SK-N-SH treated with all-trans-retinoic acid at 6 μM for 48 hours (cell line): Measurements from ENCODE around the gene MAML2.

Experiments used
- ATAC-seq: fragments of 200-7000 bp; cut with Tn5 transposase; 3 replicates; pipeline ENCODE4 v1.9.1; 2020; ENCODE audit warnings: mild to moderate bottlenecking, moderate library complexity
- ARNTL ChIP-seq: fragments of 450-650 bp; formaldehyde crosslinking; IDR thresholded peaks from 2 replicates; pipeline ENCODE4 v1.5.0; 2020; ENCODE audit warnings: low read depth, mild to moderate bottlenecking, moderate library complexity, borderline replicate concordance
- BACH2 ChIP-seq: fragments of 250-450 bp; sonication (Bioruptor Pico); IDR thresholded peaks from 2 replicates; pipeline ENCODE4 v1.9.0; 2021; ENCODE audit warnings: mild to moderate bottlenecking, borderline replicate concordance
- CSDC2 ChIP-seq: fragments of 250-450 bp; sonication (Bioruptor Pico); IDR thresholded peaks from 2 replicates; pipeline ENCODE4 v1.5.0; 2020; ENCODE audit warnings: mild to moderate bottlenecking, moderate library complexity
- ESRRG ChIP-seq: fragments of 250-450 bp; sonication (Bioruptor Pico); IDR thresholded peaks from 2 replicates; pipeline ENCODE4 v1.6.1; 2021; ENCODE audit warnings: mild to moderate bottlenecking
- GLIS3 ChIP-seq: fragments of 250-450 bp; sonication (Bioruptor Pico); IDR thresholded peaks from 2 replicates; pipeline ENCODE4 v1.5.0; 2020; ENCODE audit warnings: mild to moderate bottlenecking, moderate library complexity
- ISL1 ChIP-seq: fragments of 250-450 bp; sonication (Bioruptor Pico); IDR thresholded peaks from 2 replicates; pipeline ENCODE4 v2.1.2; 2022; ENCODE audit warnings: mild to moderate bottlenecking, moderate library complexity
- OSR1 ChIP-seq: fragments of 250-450 bp; sonication (Bioruptor Pico); IDR thresholded peaks from 2 replicates; pipeline ENCODE4 v1.8.0; 2022; ENCODE audit warnings: moderate library complexity, mild to moderate bottlenecking, inconsistent platforms
- PPARA ChIP-seq: fragments of 250-450 bp; sonication (Bioruptor Pico); IDR thresholded peaks from 2 replicates; pipeline ENCODE4 v1.5.0; 2020; ENCODE audit warnings: mild to moderate bottlenecking, borderline replicate concordance
- RARB ChIP-seq: fragments of 250-450 bp; sonication (Bioruptor Pico); IDR thresholded peaks from 2 replicates; pipeline ENCODE4 v1.8.0; 2021; ENCODE audit warnings: mild to moderate bottlenecking, moderate library complexity
- SNAI2 ChIP-seq: fragments of 250-450 bp; sonication (Bioruptor Pico); IDR thresholded peaks from 2 replicates; pipeline ENCODE4 v1.5.0; 2020; ENCODE audit warnings: mild to moderate bottlenecking, moderate library complexity
- TCF4 ChIP-seq: fragments of 250-450 bp; sonication (Bioruptor Pico); IDR thresholded peaks from 2 replicates; pipeline ENCODE4 v1.8.0; 2021; ENCODE audit warnings: mild to moderate bottlenecking, moderate library complexity, borderline replicate concordance
- TOX ChIP-seq: fragments of 250-450 bp; sonication (Bioruptor Pico); IDR thresholded peaks from 2 replicates; pipeline ENCODE4 v1.8.0; 2021; ENCODE audit warnings: mild to moderate bottlenecking, moderate library complexity, borderline replicate concordance
- ZC3H10 ChIP-seq: fragments of 250-450 bp; sonication (Bioruptor Pico); IDR thresholded peaks from 2 replicates; pipeline ENCODE4 v1.5.1; 2021; ENCODE audit warnings: mild to moderate bottlenecking, moderate library complexity
- ZFP3 ChIP-seq: fragments of 250-450 bp; sonication (Bioruptor Pico); IDR thresholded peaks from 2 replicates; pipeline ENCODE4 v1.5.0; 2020; ENCODE audit warnings: mild to moderate bottlenecking, moderate library complexity
- ZFP30 ChIP-seq: fragments of 450-650 bp; formaldehyde crosslinking; IDR thresholded peaks from 2 replicates; pipeline ENCODE4 v1.5.0; 2022; ENCODE audit warnings: mild to moderate bottlenecking, moderate library complexity
- ZNF565 ChIP-seq: fragments of 450-650 bp; formaldehyde crosslinking; conservative IDR thresholded peaks from 2 replicates; pipeline ENCODE4 v1.5.0; 2020; ENCODE audit warnings: low read depth, mild to moderate bottlenecking, moderate library complexity
- TF ChIP-seq, protein P1 (sequence below): fragments of 250-450 bp; sonication (Bioruptor Pico); IDR thresholded peaks from 2 replicates; pipeline ENCODE4 v1.5.1; 2021; ENCODE audit warnings: mild to moderate bottlenecking, moderate library complexity
- TF ChIP-seq, protein P2 (sequence below): fragments of 250-450 bp; sonication (Bioruptor Pico); IDR thresholded peaks from 2 replicates; pipeline ENCODE4 v1.8.0; 2021; ENCODE audit warnings: low read depth, mild to moderate bottlenecking, moderate library complexity, borderline replicate concordance
- TF ChIP-seq, protein P3 (sequence below): fragments of 250-450 bp; sonication (Bioruptor Pico); IDR thresholded peaks from 2 replicates; pipeline ENCODE4 v1.8.0; 2020; ENCODE audit warnings: mild to moderate bottlenecking, moderate library complexity, borderline replicate concordance
- TF ChIP-seq, protein P4 (sequence below): fragments of 250-450 bp; sonication (Bioruptor Pico); IDR thresholded peaks from 2 replicates; pipeline ENCODE4 v1.5.1; 2020; ENCODE audit warnings: low read depth, mild to moderate bottlenecking, moderate library complexity

MAML2 gene

DNA sequence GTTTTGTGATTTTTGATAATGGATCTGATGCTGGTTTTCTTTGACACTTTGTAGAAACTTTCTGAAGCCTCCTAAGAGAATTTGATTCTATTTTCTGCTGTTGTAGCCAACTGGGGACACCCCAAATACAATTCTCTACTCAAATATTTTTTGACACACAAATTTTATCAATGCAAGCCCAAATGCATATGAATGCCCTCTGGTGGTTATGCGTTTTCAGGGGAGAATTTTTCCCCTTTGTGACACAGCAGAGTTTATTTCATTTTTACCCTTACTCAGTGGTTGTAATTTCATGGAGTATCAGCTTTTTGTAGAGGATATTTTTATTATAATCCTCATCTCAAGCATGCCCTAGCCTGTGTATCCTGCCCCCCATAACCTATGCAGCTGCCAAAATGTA, 374.4 kb downstream of the MAML2 start:
- ATAC-seq: no peak
- no peak for TF ChIP-seq SNAI2 (CRISPR knock-in tag)
- TF ChIP-seq, protein P1, sequence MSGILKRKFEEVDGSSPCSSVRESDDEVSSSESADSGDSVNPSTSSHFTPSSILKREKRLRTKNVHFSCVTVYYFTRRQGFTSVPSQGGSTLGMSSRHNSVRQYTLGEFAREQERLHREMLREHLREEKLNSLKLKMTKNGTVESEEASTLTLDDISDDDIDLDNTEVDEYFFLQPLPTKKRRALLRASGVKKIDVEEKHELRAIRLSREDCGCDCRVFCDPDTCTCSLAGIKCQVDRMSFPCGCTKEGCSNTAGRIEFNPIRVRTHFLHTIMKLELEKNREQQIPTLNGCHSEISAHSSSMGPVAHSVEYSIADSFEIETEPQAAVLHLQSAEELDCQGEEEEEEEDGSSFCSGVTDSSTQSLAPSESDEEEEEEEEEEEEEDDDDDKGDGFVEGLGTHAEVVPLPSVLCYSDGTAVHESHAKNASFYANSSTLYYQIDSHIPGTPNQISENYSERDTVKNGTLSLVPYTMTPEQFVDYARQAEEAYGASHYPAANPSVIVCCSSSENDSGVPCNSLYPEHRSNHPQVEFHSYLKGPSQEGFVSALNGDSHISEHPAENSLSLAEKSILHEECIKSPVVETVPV (CRISPR knock-in tag): no peak
- TF ChIP-seq TCF4: no peak
- TF ChIP-seq, protein P2, sequence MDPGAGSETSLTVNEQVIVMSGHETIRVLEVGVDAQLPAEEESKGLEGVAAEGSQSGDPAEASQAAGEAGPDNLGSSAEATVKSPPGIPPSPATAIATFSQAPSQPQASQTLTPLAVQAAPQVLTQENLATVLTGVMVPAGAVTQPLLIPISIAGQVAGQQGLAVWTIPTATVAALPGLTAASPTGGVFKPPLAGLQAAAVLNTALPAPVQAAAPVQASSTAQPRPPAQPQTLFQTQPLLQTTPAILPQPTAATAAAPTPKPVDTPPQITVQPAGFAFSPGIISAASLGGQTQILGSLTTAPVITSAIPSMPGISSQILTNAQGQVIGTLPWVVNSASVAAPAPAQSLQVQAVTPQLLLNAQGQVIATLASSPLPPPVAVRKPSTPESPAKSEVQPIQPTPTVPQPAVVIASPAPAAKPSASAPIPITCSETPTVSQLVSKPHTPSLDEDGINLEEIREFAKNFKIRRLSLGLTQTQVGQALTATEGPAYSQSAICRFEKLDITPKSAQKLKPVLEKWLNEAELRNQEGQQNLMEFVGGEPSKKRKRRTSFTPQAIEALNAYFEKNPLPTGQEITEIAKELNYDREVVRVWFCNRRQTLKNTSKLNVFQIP: no peak
- no peak for TF ChIP-seq BACH2 (CRISPR knock-in tag)
- no peak for TF ChIP-seq ESRRG
- TF ChIP-seq TOX (CRISPR knock-in tag): no peak
- no peak for TF ChIP-seq GLIS3 (CRISPR knock-in tag)
- no peak for TF ChIP-seq ZFP30 (CRISPR knock-in tag)
- no peak for TF ChIP-seq ZNF565
- TF ChIP-seq ISL1 (CRISPR knock-in tag): no peak
- no peak for TF ChIP-seq OSR1 (CRISPR knock-in tag)
- TF ChIP-seq ARNTL (CRISPR knock-in tag): no peak
- TF ChIP-seq PPARA (CRISPR knock-in tag): no peak
- TF ChIP-seq, protein P3, sequence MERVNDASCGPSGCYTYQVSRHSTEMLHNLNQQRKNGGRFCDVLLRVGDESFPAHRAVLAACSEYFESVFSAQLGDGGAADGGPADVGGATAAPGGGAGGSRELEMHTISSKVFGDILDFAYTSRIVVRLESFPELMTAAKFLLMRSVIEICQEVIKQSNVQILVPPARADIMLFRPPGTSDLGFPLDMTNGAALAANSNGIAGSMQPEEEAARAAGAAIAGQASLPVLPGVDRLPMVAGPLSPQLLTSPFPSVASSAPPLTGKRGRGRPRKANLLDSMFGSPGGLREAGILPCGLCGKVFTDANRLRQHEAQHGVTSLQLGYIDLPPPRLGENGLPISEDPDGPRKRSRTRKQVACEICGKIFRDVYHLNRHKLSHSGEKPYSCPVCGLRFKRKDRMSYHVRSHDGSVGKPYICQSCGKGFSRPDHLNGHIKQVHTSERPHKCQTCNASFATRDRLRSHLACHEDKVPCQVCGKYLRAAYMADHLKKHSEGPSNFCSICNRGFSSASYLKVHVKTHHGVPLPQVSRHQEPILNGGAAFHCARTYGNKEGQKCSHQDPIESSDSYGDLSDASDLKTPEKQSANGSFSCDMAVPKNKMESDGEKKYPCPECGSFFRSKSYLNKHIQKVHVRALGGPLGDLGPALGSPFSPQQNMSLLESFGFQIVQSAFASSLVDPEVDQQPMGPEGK: no peak
- TF ChIP-seq, protein P4, sequence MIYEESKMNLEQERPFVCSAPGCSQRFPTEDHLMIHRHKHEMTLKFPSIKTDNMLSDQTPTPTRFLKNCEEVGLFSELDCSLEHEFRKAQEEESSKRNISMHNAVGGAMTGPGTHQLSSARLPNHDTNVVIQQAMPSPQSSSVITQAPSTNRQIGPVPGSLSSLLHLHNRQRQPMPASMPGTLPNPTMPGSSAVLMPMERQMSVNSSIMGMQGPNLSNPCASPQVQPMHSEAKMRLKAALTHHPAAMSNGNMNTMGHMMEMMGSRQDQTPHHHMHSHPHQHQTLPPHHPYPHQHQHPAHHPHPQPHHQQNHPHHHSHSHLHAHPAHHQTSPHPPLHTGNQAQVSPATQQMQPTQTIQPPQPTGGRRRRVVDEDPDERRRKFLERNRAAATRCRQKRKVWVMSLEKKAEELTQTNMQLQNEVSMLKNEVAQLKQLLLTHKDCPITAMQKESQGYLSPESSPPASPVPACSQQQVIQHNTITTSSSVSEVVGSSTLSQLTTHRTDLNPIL (CRISPR knock-in tag): no peak
- no peak for TF ChIP-seq ZFP3 (CRISPR knock-in tag)
- TF ChIP-seq CSDC2 (CRISPR knock-in tag): no peak
- TF ChIP-seq RARB: no peak
- no peak for TF ChIP-seq ZC3H10 (CRISPR knock-in tag)

DNA sequence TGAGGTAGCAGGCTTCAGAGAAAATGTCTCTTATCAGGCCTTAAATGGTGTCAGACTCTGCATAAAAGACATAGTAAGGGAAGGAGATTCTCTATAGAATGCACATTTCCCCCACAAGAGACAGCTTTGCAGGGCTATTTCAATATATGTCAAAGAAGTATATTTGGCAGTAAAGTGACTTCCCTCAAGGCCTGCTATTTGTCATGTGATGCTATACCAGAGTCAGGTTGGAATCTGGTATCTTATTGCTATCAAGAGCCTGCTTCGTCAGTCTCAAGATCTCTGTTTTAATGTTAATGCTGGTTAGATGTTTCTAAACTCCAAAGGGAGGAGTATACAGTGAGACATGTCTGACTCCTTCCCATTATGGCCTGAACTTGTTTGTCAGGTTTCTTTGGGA, 378.7 kb downstream of the MAML2 start:
- no peak for ATAC-seq
- TF ChIP-seq, protein P1 (CRISPR knock-in tag): no peak
- TF ChIP-seq ARNTL (CRISPR knock-in tag) (no peak), ESRRG (no peak), RARB (no peak), SNAI2 (CRISPR knock-in tag) (no peak), BACH2 (CRISPR knock-in tag) (no peak), ZC3H10 (CRISPR knock-in tag) (no peak)
- TF ChIP-seq, protein P2: no peak
- TF ChIP-seq, protein P3: no peak
